ENCODE measurements around the gene ARAP3.

- TF ChIP-seq CTCF (IDR thresholded peaks at IDR 0.05), result no peak
- no peak for TF ChIP-seq ZFX (IDR thresholded peaks at IDR 0.05; ENCODE audit: borderline replicate concordance)
These were observed 3.6 kb upstream of the ARAP3 start for GRCh38 chr5:141685591-141685990.

All from 22Rv1 (cell line).